ENCODE results near the gene PITPNC1.
A peak's percentile ranks its signal among the peaks of the same experiment; 100 is the strongest.
"Not testable (repeated sequence)": the region's sequence is repeated elsewhere in the genome, so short reads cannot be mapped to it uniquely, and the experiment has no call there.

The PITPNC1 gene

GRCh38 chr17:67558740-67559380 lies 181.8 kb downstream of the PITPNC1 start:
- DNase-seq, result no peak

- no peak for DNase-seq
These were observed 182.4 kb downstream of the PITPNC1 start for GRCh38 chr17:67559381-67559966.

GRCh38 chr17:67562005-67562404 lies 184.9 kb downstream of the PITPNC1 start:
- no peak for DNase-seq

- no peak for DNase-seq
These were observed 186.7 kb downstream of the PITPNC1 start for GRCh38 chr17:67563692-67564228.

DNA sequence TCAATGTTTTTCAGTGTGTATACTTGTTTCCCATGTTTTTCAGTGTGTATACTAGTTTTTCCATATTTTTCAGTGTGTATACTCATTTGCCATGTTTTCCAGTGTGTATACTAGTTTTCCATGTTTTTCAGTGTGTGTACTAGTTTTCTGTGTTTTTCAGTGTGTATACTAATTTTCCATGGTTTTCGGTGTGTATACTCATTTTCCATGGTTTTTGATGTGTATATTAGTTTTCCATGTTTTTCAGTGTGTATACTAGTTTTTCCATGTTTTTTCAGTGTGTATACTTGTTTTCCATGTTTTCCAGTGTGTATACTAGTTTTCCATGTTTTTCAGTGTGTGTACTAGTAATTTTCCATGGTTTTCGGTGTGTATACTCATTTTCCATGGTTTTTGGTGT lies 188.0 kb downstream of the PITPNC1 start:
- no peak for DNase-seq

DNA sequence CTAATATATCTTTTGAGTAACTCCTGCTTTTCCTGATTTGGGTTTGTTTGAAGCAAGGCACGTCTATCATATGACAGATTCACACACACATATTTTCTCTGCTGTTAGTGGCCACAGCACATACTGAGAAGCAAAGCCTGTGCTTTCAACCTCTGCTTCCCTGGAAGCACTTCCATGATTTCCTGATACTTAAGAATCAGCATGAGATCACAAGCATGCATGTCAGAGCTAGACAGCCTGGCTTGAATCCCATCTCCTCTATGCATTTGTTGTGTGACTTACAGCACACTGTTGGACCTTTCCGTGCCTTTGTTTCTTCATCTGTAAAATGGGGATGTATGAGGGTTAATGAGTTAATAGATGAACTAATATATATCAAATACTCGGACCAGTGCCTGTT lies 189.6 kb downstream of the PITPNC1 start:
- DNase-seq, result no peak

- no peak for DNase-seq
These were observed 192.0 kb downstream of the PITPNC1 start for GRCh38 chr17:67569015-67569451.

GRCh38 chr17:67569873-67570272 lies 192.8 kb downstream of the PITPNC1 start:
- DNase-seq, result no peak

DNA sequence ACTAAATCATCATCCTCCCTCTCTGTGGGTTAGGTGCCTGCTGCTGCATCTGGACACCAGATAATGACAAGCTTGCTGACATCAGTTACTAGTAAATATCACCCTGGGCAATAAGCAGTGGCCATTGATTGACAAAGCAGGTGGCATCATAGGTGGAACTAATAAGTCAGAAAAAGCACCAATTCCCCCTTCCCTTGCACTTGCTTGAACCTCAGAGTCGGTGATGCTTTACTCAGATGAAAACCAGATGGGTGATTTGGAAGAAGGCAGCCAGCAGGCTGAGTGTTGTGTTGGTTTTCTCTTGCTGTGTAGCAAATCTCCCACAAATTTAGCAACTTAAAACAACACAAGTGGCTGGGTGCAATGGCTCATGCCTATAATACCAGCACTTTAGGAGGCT lies 193.7 kb downstream of the PITPNC1 start:
- no peak for DNase-seq

DNA sequence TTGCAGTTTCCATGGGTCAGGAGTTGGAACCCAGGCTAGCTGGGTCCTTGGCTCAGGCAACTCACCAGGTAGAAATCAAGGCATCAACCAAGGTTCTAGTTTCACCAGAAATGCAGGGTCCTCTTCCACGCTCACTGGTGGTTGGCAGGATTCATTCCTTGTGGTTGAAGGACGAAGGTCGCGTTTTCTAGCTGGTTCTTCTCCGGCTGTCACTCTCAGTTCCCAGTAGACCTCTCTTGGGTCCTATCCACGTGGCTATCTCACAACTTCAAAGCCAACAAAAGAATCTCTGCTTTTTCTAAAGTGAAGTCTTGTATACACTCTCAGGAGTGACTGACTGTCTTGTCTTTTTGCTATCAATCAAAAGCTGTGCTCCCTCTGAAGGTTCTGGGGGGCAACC lies 194.4 kb downstream of the PITPNC1 start:
- DNase-seq, result no peak

DNA sequence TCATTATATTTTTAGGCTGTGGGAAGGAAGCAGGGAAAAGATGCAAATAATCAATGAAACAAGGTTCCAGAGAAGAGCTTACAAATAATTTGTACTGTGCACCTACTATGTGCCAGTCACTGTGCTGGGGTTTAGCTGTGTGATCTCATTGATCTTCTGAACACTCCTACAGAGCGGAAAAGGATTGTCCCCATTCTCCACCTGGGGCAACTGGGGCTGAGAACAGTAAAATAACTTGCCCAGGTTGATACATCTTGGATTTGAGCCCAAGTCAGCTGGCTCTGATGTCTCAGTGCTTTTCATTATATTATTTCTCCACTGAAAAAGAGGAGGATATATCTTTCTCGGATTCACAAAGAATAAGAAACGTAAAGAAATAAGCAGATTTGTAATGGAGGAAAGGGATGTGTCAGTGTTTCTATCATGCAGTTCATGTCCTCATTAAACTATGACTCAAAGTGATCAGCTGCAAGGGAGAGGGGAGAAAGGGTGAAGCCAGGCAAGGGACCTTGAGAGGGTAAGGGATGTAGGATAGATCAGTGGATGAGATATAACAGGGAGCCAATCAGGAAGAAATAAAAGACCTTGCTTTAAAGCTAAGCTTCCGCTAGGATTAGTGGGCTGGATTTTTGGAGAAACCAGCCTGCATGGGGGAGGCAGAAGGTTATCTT lies 197.0 kb downstream of the PITPNC1 start:
- no peak for DNase-seq

- no peak for DNase-seq
These were observed 197.7 kb downstream of the PITPNC1 start for GRCh38 chr17:67574658-67575293.

GRCh38 chr17:67575325-67575724 lies 198.2 kb downstream of the PITPNC1 start:
- DNase-seq, result peak; percentile 66

- DNase-seq, result no peak
These were observed 199.5 kb downstream of the PITPNC1 start for GRCh38 chr17:67576471-67577115.

DNA sequence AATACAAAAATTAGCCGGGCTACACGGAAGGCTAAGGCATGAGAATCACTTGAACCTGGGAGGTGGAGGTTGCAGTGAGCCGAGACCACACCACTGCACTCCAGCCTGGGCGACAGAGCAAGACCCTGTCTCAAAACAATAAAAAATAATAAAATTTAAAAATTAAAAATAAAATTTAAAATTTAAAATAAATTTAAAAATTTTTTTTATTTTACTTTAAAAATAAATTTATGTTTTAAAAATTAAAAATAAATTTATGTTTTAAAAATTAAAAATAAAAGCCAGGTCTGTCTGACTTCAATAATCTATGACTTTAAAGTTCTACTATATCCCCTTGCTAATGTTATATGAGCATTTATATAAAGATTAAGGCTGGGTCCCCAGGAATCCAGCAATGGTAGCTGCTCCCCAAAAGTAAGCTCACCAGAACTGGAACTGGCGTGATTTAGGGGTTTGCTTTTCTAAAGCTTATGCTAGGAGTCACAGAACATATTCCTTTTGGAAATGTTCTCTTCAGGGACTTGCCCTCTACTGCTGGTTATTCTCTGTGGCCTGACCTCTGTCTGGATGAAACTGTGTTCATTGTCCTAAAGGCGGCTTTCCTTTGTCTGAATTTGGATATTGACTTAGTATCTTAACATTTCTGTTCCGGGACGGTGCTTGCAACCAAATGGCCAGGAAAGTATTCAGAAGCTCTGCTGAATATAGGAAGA lies 200.5 kb downstream of the PITPNC1 start:
- no peak for DNase-seq

GRCh38 chr17:67578142-67578457 lies 201.0 kb downstream of the PITPNC1 start:
- DNase-seq, result no peak

DNA sequence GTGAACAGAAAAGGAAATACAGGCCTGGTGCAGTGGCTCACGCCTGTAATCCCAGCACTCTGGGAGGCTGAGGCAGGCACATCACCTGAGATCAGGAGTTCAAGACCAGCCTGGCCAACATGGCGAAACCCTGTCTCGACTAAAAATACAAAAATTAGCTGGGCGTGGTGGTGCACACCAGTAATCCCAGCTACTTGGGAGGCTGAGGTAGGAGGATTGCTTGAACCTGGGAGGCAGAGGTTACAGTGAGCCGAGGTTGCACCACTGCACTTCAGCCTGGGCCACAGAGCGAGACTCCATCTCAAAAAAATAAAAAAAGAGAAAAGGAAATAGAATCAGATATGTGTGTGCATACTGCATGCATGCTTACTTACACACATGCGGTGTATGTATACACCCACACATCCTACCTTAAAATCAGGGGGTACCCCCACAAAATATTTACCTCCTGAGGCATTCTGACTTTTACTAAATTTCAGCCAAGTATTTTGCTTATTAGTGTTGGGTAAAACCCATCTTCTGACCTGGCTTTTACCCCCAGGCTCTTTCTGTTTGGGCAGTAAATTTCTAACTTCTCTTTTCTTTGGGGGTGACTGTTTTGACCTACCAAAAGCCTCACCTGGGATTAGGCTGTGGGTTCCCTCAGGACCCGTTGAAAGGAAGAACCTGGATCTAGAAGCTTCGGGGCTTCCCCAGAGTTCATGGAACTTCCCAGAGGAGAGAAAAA lies 201.8 kb downstream of the PITPNC1 start:
- DNase-seq, result not testable (repeated sequence)

GRCh38 chr17:67582673-67583081 lies 205.6 kb downstream of the PITPNC1 start:
- no peak for DNase-seq

- no peak for DNase-seq
These were observed 208.1 kb downstream of the PITPNC1 start for GRCh38 chr17:67585077-67585602.

DNA sequence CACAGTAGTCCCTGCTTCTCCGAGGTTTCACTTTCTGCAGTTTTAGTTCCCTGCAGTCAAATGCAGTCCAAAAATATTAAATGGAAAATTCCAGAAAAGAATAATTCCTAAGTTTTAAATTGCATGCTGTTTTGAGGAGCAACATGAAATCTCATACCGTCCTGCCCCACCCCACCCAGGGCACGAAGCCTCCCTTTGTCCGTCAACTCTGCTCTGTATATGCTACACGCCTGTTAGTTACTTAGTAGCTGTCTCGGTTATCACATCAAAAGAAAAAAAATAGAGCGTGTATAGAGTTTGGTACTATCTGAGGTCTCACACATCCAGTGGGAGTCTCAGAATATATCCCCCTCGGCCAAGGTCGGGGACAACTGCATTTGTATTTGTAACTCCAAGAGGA lies 211.2 kb downstream of the PITPNC1 start:
- DNase-seq, result no peak

DNA sequence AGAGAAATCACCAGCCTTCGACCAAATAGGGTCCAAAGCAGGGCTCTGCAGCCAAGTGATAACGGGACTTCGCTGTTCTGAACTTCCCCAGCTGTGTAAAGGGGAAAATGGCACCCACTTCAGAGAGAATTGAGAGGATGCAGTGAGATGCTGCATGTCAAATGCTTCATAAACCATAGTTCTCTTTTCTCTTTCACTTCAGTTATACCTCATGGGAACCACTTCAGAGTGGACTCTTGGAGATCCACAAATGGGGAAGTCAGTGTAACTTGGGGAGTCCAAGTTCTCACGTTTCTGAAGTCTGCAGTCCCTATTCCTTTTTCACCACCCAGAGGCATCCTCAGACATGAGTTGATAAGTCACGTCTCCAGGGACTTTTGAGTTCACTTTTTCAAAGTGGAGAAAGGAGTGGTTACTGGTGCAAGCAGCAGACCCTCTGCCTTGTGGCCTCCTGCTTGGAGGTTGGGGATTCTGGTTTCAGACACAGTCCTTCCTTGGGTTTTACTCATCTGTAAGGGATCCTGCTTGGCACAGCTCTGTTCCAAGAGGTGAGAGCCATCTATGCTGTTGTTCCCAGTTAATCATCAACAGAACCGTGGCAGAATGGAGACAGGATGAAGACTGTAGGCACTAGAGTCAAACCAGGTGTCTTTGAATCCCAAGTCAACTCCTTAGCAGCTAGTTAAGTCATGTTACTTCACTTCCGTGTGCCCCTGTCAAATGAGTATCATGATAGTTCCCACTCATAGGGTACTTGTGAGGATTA lies 217.2 kb downstream of the PITPNC1 start:
- DNase-seq, result no peak
